ENCODE measurements around the gene ERC2.

Gene ERC2

DNA sequence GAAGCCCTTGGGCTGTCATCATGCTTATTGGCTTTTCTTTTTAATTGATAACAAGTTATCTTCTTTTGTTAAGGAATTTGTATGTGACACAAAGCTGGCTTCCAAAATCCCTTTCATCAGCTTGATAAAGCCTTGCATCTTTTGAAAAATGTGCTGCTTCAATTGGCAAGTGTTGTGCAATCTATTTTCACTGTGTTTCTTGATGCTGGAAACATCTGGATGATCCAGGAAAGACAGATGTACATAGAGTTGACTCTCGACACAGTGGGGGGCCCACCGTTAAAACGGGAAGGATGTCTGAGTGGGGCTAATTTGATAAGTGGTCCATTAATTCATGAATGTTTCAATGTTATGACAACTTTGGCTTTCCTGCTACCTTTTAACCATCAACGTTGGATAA, 822.8 kb downstream of the ERC2 start:
- H3K4me3 ChIP-seq (ENCODE audit: low read depth, low read length) = no peak overlapping the region
- TF ChIP-seq, protein P1, sequence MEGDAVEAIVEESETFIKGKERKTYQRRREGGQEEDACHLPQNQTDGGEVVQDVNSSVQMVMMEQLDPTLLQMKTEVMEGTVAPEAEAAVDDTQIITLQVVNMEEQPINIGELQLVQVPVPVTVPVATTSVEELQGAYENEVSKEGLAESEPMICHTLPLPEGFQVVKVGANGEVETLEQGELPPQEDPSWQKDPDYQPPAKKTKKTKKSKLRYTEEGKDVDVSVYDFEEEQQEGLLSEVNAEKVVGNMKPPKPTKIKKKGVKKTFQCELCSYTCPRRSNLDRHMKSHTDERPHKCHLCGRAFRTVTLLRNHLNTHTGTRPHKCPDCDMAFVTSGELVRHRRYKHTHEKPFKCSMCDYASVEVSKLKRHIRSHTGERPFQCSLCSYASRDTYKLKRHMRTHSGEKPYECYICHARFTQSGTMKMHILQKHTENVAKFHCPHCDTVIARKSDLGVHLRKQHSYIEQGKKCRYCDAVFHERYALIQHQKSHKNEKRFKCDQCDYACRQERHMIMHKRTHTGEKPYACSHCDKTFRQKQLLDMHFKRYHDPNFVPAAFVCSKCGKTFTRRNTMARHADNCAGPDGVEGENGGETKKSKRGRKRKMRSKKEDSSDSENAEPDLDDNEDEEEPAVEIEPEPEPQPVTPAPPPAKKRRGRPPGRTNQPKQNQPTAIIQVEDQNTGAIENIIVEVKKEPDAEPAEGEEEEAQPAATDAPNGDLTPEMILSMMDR (IDR thresholded peaks at IDR 0.05; ENCODE audit: low read depth, low read length, missing control alignments) = no peak
- in situ Hi-C loops (cut with HindIII; ENCODE audit: low sequenced_read_pairs) = no loop called here
- DNase-seq (ENCODE audit: low read depth) = no peak

DNA sequence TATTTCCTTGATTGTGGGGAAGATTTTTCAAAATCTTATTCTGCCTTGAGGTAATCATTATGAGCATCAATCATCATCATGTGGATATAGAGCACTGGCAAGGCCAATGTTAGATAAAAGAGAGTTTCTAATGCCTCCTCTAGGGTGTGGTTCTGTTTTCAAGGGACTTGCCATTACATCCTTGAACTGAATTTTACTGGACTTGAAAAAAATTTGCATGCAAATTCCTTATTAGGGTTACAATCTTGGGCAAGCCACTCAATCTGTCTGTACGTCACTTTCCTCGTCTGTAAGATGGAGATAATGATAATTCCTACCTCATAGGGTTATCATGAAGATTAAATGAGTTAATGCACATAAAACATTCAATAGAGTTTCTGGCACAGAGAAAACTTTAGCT, 825.0 kb downstream of the ERC2 start:
- DNase-seq (ENCODE audit: low read depth) = no peak
- TF ChIP-seq, protein P1 (IDR thresholded peaks at IDR 0.05; ENCODE audit: low read depth, low read length, missing control alignments) = no peak
- in situ Hi-C loops (cut with HindIII; ENCODE audit: low sequenced_read_pairs) = no loop called here
- no peak overlapping the region for H3K4me3 ChIP-seq (ENCODE audit: low read depth, low read length)

DNA sequence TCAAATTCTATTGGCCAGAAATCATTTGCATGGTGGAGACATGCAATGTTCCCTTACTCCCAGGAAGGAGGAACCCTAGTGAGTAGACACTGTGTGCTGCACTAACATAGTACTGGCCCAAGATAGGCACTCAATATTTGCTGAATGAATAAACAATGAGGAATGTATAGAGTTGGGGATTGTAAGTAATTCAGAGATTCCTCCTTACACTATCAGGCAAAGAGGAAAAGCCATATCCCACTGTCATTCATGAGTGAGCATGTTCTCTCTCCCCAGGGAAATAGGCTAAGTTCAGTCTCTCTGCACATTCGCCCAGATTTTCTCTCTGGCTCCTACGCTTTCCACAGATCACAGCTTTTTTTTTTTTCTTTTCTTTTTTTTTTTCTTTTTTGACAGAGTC, 826.3 kb downstream of the ERC2 start:
- in situ Hi-C loops (cut with HindIII; ENCODE audit: low sequenced_read_pairs) = no loop called here
- no peak for DNase-seq (ENCODE audit: low read depth)
- TF ChIP-seq, protein P1 (IDR thresholded peaks at IDR 0.05; ENCODE audit: low read depth, low read length, missing control alignments) = no peak
- no peak overlapping the region for H3K4me3 ChIP-seq (ENCODE audit: low read depth, low read length)

DNA sequence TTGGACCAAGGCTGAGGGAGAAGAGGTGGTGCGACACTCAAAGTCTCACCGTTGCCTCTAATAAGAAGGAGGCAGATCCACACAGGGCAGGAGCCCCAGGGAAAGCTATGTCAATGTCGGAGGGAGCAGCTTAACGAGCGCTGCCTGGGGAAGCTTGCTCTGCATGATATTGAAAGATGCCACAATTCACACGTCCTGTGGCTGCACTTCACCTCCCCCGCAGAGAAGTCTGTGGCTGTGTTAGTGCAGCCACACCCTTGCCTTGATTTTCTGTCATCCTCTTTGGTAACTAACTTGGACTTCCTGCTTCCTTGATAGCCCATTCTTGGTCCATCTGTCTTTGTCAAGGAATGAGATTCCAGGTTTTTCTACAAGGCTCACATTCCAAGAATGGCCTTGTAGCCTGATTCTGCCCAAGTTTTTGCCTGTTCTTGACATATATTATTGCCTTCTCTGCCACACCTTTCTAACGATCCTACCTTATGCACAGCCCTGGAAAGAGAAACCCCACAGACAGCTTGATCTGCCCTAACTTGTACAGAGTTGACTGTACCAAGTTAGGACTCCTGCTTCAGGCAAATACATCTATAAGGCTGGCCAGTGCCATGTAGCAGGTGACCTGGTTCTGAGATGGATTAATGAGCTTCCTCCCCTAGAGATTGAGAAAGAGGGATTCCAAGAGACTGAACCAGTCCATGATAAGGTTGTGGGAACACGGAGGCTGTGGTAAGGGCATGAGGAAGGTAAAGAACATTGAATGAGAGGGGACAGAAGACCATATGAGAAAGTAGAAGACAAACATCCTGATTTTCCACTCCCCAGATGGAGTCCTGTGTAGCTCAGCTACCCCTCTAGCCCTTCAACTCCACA, 828.1 kb downstream of the ERC2 start:
- DNase-seq (ENCODE audit: low read depth) = no peak

DNA sequence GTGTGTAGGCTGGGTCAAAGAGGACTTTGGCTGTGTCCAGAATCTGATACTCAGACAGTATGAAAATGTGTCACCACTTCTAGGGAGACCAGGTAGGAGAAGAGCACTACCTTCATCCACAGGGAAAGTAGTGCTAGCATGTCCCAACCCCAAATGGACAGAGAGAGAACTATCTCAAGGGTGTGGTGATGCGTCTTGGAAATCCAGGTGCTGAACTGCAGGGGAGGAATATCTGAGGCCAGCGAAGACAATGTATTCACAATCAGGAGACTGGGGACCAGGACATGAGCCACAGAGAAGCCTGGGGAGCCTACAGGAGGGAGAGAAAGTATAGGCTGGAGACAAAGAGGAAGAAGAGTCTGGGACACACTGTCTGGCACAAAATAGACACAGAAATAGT, 829.1 kb downstream of the ERC2 start:
- no peak for DNase-seq (ENCODE audit: low read depth)
- in situ Hi-C loops (cut with HindIII; ENCODE audit: low sequenced_read_pairs) = no loop called here
- H3K4me3 ChIP-seq (ENCODE audit: low read depth, low read length) = no peak overlapping the region
- TF ChIP-seq, protein P1 (IDR thresholded peaks at IDR 0.05; ENCODE audit: low read depth, low read length, missing control alignments) = no peak

More for the DNA sequence above, 828.1 kb downstream of the ERC2 start:
- in situ Hi-C loops (cut with HindIII; ENCODE audit: low sequenced_read_pairs) = no loop called here
- TF ChIP-seq, protein P1 (IDR thresholded peaks at IDR 0.05; ENCODE audit: low read depth, low read length, missing control alignments) = no peak
- H3K4me3 ChIP-seq (ENCODE audit: low read depth, low read length) = no peak overlapping the region

DNA sequence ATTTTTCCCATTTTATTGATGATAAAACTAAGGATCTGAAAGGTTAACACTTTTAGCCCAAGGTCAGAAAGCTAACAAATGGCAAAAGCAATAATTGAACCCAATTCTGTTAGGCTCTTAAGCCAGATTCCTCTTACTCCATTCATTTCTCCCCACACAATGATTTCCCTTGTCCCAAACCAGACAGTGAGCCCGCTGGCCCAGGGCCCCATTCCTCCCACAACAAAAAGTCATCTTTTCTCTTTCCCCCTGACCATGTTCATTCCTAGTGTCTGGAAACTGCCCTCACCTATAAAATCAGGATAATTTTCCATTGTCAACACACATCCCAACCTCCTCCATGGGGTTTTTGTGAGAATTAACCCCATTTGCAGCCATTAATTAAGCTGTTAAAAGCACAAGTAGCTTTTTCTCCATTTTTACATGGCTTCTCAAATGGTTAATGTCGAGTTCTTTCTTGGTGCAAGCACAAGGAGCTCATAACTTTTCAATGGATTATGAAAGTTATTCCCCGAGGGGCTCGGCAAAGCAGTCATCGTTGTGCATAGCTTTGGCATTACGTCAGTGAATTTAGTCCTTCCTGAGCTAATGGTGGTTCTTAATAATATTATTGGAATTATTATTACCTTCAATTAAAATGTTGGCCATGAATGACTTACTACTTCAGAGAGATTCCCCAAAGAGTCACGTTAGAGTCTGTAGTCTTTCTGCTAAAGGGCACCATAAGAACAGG, 830.2 kb downstream of the ERC2 start:
- TF ChIP-seq, protein P1 (IDR thresholded peaks at IDR 0.05; ENCODE audit: low read depth, low read length, missing control alignments) = no peak
- no peak overlapping the region for H3K4me3 ChIP-seq (ENCODE audit: low read depth, low read length)
- no peak for DNase-seq (ENCODE audit: low read depth)
- in situ Hi-C loops (cut with HindIII; ENCODE audit: low sequenced_read_pairs) = no loop called here

All from astrocyte of the cerebellum (primary cell).